Measurements from ENCODE around the gene CCNQ. TPM values are rescaled to one million over a fixed set of nuclear protein-coding genes. Genes with fewer than 3 reads are reported as not detected.
A peak's percentile ranks its signal among the peaks of the same experiment; 100 is the strongest.

CCNQ gene
- total and polyA plus RNA-seq, 4 donors, result 14.8 to 29.3 (median 24.2) TPM

DNA sequence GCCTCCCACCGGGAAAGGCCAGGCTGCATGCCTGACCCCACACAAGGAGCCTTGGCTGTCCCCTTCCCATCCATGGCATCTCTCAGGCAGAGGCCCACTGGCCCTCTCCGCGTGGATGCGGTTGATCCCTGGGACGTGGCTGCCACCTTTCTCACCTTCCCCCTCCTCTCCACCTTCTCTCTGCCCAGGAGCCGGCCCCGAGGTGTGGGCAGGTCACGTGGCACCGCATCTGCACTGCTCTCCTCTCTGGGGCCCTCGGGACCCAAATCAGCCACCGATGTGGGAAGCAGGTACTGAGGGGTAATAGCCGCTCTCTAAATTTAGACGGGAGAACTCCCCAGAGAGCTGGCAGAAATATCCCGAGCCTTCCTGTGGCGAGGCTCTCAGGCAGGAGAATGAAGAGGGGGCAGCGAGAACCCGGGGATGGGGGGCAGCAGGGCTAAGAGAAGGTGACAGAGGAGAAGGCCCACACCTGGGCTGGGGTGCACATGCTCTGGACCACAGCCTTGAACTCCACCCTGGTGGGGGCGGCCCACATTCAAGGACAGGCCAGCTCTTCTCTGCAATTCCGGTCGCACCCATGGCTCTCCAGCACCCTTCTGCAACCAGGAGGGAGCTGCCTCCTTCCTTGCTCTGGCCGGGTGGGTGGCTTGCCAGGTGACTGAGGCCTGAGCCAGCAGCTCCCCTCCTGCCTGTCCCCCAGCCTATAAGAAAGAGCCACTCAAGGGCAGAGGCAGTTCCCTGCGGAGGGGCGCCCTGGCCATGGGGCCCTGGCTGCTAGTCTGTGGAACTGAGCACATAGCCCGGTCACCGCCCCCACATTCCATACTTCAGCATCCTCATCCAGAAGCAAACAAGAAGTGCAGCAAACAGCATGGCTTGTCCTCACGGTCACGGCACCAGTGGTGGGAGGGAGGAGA is 38.4 kb upstream of the CCNQ start:
- DNase-seq (ENCODE audit: low read depth in 4 of 6, low spot score in 6 of 6), result no peak
- Histone ChIP-seq H3K4me1 (ENCODE audit: control insufficient read depth, insufficient read depth, low read length) (peaks cover 7% of the 10 kb centered on the region), H3K36me3 (ENCODE audit: control insufficient read depth, insufficient read depth, low read length) (no peaks in the 10 kb centered on the region), H3K9me3 (ENCODE audit: control insufficient read depth, insufficient read depth, low read length) (peaks cover 3% of the 10 kb centered on the region), H3K27ac (ENCODE audit: low read depth, low read length) (no peak overlapping the region), H3K27me3 (ENCODE audit: control insufficient read depth, insufficient read depth, low read length) (peaks cover 4% of the 10 kb centered on the region), H3K4me3 (ENCODE audit: low read depth, low read length) (no peak overlapping the region)
- 76% methylated on average over 25 of the region's 27 CpGs for WGBS (ENCODE audit: insufficient coverage)

DNA sequence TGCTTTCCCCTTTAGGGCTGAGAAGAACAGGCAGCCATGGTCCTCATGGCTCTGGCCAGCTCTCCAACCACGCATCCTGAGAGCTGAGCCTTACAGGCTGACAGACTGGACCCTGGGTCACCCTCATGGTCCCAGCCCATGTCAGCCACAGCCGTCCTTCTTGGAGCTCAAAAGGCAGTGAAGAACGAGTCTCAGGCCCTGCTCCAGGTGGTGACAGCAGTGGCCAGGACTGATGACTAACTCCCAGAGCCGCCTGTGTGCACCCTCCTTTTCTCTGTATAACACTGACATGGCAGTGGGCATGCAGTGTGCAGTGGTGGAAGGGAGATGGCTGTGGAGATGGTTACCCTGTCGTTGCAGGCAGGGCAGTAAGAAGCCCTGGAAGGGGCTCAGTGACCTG is 37.8 kb upstream of the CCNQ start:
- Histone ChIP-seq H3K4me1 (ENCODE audit: control insufficient read depth, insufficient read depth, low read length) (peaks cover 4% of the 10 kb centered on the region), H3K4me3 (ENCODE audit: low read depth, low read length) (no peak overlapping the region), H3K36me3 (ENCODE audit: control insufficient read depth, insufficient read depth, low read length) (no peaks in the 10 kb centered on the region), H3K9me3 (ENCODE audit: control insufficient read depth, insufficient read depth, low read length) (peaks cover 4% of the 10 kb centered on the region), H3K27ac (ENCODE audit: low read depth, low read length) (no peak overlapping the region), H3K27me3 (ENCODE audit: control insufficient read depth, insufficient read depth, low read length) (peaks cover 1% of the 10 kb centered on the region)
- WGBS (ENCODE audit: insufficient coverage), result 68% methylated on average over 5 of the region's 5 CpGs
- DNase-seq (ENCODE audit: low read depth in 4 of 6, low spot score in 6 of 6), result no peak

DNA sequence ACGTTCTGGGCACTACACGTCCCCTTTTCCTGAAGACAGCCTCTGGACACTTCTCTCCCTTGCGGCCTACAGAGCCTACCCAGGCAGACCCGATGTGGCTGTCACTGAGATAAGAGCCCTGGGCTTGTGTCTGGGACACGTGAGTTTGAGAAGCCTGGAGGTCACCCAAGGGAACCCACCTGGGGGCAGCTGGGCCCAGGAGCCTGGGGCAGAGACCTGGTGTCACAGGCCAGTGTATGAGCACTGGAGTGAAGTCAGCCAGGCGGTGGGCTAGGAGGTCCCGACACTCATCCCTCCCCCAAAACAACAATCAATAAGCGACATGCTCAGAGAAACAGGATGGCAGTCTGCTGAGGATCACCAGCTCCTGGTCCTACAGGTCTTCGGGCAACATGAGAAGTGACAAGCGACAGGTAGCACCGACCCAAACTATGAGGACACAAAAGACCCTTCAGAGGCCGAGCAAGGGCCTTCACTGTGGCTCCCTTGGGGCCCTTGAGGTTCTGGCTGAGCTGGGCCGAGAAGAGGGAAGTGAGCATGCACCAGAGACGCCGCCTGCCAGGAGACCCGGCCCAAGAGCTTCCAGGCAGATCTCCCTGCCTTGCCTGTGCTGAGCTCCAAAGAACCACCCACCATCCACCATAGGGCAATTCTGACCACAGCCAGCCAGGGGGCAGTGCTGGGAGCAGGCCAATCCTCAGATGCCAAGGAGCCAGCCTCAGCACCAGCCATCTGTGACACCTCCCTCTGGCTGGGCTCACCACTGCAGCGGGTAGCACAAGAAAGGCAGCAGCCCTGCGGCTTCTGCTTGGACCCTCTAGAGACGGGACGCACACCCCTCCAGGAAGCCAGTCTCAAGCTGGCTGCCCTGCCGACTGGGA is 37.1 kb upstream of the CCNQ start:
- Histone ChIP-seq H3K36me3 (ENCODE audit: control insufficient read depth, insufficient read depth, low read length) (no peaks in the 10 kb centered on the region), H3K27me3 (ENCODE audit: control insufficient read depth, insufficient read depth, low read length) (no peaks in the 10 kb centered on the region), H3K27ac (ENCODE audit: low read depth, low read length) (no peak overlapping the region), H3K9me3 (ENCODE audit: control insufficient read depth, insufficient read depth, low read length) (peaks cover 3% of the 10 kb centered on the region), H3K4me1 (ENCODE audit: control insufficient read depth, insufficient read depth, low read length) (no peaks in the 10 kb centered on the region), H3K4me3 (ENCODE audit: low read depth, low read length) (no peak overlapping the region)
- DNase-seq (ENCODE audit: low read depth in 4 of 6, low spot score in 6 of 6), result no peak
- WGBS (ENCODE audit: insufficient coverage), result 76% methylated on average over 17 of the region's 21 CpGs

DNA sequence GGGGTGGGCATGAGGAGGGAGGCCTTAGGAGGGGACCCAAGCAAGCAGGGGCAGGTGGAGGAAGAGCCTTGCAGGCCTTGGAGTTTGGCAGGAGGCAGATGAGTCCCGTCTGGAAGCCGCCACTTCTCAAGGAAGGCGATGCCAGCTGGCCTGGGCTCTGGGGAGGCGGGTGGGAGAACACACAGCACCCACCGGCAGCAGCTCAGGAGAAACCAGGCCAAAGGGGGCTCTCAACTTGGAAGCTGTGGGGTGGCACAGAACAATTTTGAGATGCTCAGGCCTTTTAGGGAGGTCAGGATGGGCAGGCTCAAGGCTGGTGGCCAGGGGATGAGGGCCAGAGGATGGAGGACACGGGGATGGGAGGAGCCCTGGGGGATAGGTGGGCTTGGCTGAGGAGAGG is 36.4 kb upstream of the CCNQ start:
- WGBS (ENCODE audit: insufficient coverage), result 84% methylated on average over 6 of the region's 6 CpGs
- Histone ChIP-seq H3K36me3 (ENCODE audit: control insufficient read depth, insufficient read depth, low read length) (no peaks in the 10 kb centered on the region), H3K27me3 (ENCODE audit: control insufficient read depth, insufficient read depth, low read length) (no peaks in the 10 kb centered on the region), H3K4me1 (ENCODE audit: control insufficient read depth, insufficient read depth, low read length) (no peaks in the 10 kb centered on the region), H3K9me3 (ENCODE audit: control insufficient read depth, insufficient read depth, low read length) (peaks cover 2% of the 10 kb centered on the region), H3K4me3 (ENCODE audit: low read depth, low read length) (no peak overlapping the region), H3K27ac (ENCODE audit: low read depth, low read length) (no peak overlapping the region)
- peak in 1 of 6 donors; percentile 43 for DNase-seq (ENCODE audit: low read depth in 4 of 6, low spot score in 6 of 6)

DNA sequence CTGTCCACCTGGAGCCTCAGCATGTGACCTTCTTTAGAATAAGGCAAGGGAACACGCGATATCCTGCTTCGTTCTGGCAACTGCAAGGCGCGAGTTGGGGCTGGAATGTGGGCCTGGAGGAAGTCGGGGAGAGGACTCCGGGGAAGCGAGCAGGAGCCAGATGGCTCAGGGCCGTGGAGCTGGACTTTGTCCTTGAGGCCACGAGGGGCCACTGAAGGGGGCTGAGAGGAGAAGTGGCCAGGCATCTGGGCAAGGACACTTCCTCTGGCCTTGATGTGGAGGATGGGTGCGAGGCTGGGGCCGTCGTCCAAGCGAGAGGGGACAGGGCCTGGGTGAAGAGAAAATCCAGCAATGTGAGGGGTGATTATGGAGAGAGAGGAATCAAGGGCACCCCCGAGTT is 35.9 kb upstream of the CCNQ start:
- Histone ChIP-seq H3K4me1 (ENCODE audit: control insufficient read depth, insufficient read depth, low read length) (no peaks in the 10 kb centered on the region), H3K27me3 (ENCODE audit: control insufficient read depth, insufficient read depth, low read length) (no peaks in the 10 kb centered on the region), H3K9me3 (ENCODE audit: control insufficient read depth, insufficient read depth, low read length) (peaks cover 2% of the 10 kb centered on the region), H3K36me3 (ENCODE audit: control insufficient read depth, insufficient read depth, low read length) (no peaks in the 10 kb centered on the region), H3K4me3 (ENCODE audit: low read depth, low read length) (no peak overlapping the region), H3K27ac (ENCODE audit: low read depth, low read length) (no peak overlapping the region)
- 70% methylated on average over 15 of the region's 15 CpGs for WGBS (ENCODE audit: insufficient coverage)
- no peak for DNase-seq (ENCODE audit: low read depth in 4 of 6, low spot score in 6 of 6)

DNA sequence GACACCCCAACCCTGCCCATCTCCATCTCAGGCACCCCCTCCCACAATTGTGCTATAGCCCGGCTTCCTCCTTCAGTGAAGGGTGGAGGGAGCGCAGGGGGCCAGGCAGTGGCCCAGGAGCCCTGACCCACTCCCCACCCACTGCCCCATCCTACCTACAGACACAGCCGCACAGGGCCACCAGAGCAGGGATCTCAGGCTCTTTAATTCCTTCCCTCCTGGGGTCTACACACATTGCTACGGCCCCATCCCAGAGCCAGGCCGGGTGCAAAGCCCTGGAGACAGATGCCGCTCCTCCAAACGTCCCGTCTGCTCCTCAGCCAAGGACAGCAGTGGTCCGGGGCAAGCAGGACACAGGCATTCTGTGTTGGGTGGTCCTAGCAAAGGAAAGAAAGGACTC is 35.3 kb upstream of the CCNQ start:
- DNase-seq (ENCODE audit: low read depth in 4 of 6, low spot score in 6 of 6), result no peak
- H3K4me3 ChIP-seq (ENCODE audit: low read depth, low read length), result no peak overlapping the region
- 67% methylated on average over 9 of the region's 9 CpGs for WGBS (ENCODE audit: insufficient coverage)
- H3K9me3 ChIP-seq (ENCODE audit: control insufficient read depth, insufficient read depth, low read length), result peaks cover 2% of the 10 kb centered on the region
- H3K4me1 ChIP-seq (ENCODE audit: control insufficient read depth, insufficient read depth, low read length), result no peaks in the 10 kb centered on the region
- no peaks in the 10 kb centered on the region for H3K36me3 ChIP-seq (ENCODE audit: control insufficient read depth, insufficient read depth, low read length)
- no peak overlapping the region for H3K27ac ChIP-seq (ENCODE audit: low read depth, low read length)
- H3K27me3 ChIP-seq (ENCODE audit: control insufficient read depth, insufficient read depth, low read length), result no peaks in the 10 kb centered on the region

DNA sequence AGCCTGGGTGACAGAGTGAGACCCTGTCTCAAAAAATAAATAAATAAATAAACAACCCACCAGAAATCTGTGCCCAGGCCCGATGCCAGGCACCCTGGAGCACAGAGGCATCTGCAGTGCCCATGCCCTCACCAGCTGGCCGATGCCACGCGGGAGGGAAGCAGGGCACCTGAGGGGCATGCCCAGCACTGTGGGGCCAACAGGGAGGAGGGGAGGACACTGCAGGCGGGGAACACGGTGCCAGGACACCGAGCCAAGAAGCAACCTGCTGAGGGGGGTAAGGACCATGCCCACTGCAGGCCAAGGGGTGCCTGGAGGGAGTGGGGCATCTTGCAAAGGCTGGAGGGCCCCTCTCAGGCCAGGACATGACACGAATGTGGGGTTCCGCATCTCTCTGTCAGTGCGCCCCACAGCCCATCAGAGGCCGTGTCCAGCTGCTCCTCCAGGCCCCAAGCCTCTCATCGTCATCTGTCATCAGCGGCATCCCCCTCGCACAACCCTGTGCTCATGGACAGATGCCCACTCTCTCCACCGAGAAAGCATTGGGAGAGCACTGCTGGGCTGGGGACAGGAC is 34.8 kb upstream of the CCNQ start:
- H3K4me1 ChIP-seq (ENCODE audit: control insufficient read depth, insufficient read depth, low read length), result no peaks in the 10 kb centered on the region
- DNase-seq (ENCODE audit: low read depth in 4 of 6, low spot score in 6 of 6), result no peak
- no peak overlapping the region for H3K27ac ChIP-seq (ENCODE audit: low read depth, low read length)
- WGBS (ENCODE audit: insufficient coverage), result 85% methylated on average over 15 of the region's 15 CpGs
- peaks cover 2% of the 10 kb centered on the region for H3K9me3 ChIP-seq (ENCODE audit: control insufficient read depth, insufficient read depth, low read length)
- H3K27me3 ChIP-seq (ENCODE audit: control insufficient read depth, insufficient read depth, low read length), result no peaks in the 10 kb centered on the region
- no peak overlapping the region for H3K4me3 ChIP-seq (ENCODE audit: low read depth, low read length)
- no peaks in the 10 kb centered on the region for H3K36me3 ChIP-seq (ENCODE audit: control insufficient read depth, insufficient read depth, low read length)

DNA sequence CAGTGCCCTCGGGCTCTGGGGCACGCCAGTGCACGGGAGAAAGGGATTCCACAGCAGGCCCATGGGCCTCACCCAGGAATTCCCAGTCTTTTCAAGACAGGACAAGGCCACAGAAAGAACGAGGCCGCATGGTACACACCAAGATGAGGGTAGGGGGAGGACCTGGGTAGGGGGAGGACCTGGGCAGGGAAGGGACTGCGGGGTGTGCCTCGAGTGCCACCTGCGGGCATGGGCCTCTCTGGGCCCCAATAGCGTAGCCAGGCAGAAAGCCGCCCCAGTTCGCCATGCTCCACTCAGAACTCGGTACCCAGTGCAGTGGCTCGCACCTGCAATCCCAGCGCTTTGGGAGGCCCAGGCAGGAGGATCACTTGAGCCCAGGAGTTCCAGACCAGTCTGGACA is 34.1 kb upstream of the CCNQ start:
- Histone ChIP-seq H3K36me3 (ENCODE audit: control insufficient read depth, insufficient read depth, low read length) (no peaks in the 10 kb centered on the region), H3K4me1 (ENCODE audit: control insufficient read depth, insufficient read depth, low read length) (no peaks in the 10 kb centered on the region), H3K4me3 (ENCODE audit: low read depth, low read length) (no peak overlapping the region), H3K27me3 (ENCODE audit: control insufficient read depth, insufficient read depth, low read length) (no peaks in the 10 kb centered on the region), H3K27ac (ENCODE audit: low read depth, low read length) (no peak overlapping the region), H3K9me3 (ENCODE audit: control insufficient read depth, insufficient read depth, low read length) (peaks cover 2% of the 10 kb centered on the region)
- WGBS (ENCODE audit: insufficient coverage), result 91% methylated on average over 14 of the region's 14 CpGs
- DNase-seq (ENCODE audit: low read depth in 4 of 6, low spot score in 6 of 6), result no peak

DNA sequence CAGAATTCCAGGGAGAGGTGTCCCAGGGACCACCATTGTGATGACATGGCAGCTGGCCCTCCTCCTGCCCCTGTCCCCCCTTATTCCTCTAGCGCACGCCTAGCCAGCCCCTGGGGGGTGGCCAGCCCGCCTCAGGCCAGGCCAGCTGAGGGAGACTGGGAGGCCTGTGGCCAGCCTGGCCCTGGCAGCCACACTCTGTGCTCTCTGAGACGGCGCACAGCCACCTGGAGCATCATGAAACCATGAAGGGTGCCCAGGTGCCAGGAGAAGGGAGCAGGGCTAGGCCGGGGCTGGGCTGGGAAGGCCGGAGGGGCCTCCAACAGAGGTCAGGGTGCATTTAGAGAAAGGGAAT is 33.6 kb upstream of the CCNQ start:
- no peak for DNase-seq (ENCODE audit: low read depth in 4 of 6, low spot score in 6 of 6)
- peaks cover 2% of the 10 kb centered on the region for H3K4me1 ChIP-seq (ENCODE audit: control insufficient read depth, insufficient read depth, low read length)
- H3K27me3 ChIP-seq (ENCODE audit: control insufficient read depth, insufficient read depth, low read length), result no peaks in the 10 kb centered on the region
- H3K9me3 ChIP-seq (ENCODE audit: control insufficient read depth, insufficient read depth, low read length), result peaks cover 2% of the 10 kb centered on the region
- H3K36me3 ChIP-seq (ENCODE audit: control insufficient read depth, insufficient read depth, low read length), result no peaks in the 10 kb centered on the region
- 76% methylated on average over 7 of the region's 7 CpGs for WGBS (ENCODE audit: insufficient coverage)
- H3K27ac ChIP-seq (ENCODE audit: low read depth, low read length), result no peak overlapping the region
- no peak overlapping the region for H3K4me3 ChIP-seq (ENCODE audit: low read depth, low read length)

Measured in spinal cord (tissue), 10 donors.